ENCODE results near the gene GREB1L.
"Not testable (repeated sequence)": the region's sequence is repeated elsewhere in the genome, so short reads cannot be mapped to it uniquely, and the experiment has no call there.

Gene GREB1L

DNA sequence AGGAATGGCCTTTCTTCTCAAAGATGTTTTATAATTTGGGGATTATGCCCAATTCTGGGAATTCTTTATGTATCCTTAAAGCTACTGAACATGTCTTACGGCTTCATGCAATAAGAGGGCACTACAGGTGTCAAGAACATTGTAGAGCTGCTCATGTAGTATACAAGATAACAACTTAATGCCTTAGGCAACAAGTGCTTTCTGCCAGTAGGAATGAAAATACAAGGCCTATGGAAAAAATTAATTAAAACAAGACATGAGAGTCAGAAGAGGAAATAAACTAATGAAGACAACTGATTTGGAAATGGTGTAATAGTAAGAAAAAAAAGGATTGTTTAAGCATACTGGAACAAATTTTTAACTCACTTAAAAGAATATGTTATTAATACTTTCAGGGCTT lies 27.3 kb downstream of the GREB1L start:
- TF ChIP-seq, protein P1, sequence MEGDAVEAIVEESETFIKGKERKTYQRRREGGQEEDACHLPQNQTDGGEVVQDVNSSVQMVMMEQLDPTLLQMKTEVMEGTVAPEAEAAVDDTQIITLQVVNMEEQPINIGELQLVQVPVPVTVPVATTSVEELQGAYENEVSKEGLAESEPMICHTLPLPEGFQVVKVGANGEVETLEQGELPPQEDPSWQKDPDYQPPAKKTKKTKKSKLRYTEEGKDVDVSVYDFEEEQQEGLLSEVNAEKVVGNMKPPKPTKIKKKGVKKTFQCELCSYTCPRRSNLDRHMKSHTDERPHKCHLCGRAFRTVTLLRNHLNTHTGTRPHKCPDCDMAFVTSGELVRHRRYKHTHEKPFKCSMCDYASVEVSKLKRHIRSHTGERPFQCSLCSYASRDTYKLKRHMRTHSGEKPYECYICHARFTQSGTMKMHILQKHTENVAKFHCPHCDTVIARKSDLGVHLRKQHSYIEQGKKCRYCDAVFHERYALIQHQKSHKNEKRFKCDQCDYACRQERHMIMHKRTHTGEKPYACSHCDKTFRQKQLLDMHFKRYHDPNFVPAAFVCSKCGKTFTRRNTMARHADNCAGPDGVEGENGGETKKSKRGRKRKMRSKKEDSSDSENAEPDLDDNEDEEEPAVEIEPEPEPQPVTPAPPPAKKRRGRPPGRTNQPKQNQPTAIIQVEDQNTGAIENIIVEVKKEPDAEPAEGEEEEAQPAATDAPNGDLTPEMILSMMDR (IDR thresholded peaks at IDR 0.05; ENCODE audit: borderline replicate concordance, control extremely low read depth, extremely low read depth, insufficient read depth, missing control alignments) = no peak
- in situ Hi-C loops (cut with MboI; ENCODE audit: low sequenced_read_pairs, unreplicated experiment) = no loop called here
- DNase-seq (ENCODE audit: low spot score) = no peak

GRCh38 chr18:21270453-21270852 lies 28.4 kb downstream of the GREB1L start:
- in situ Hi-C loops (cut with MboI; ENCODE audit: low sequenced_read_pairs, unreplicated experiment) = no loop called here
- TF ChIP-seq, protein P1 (IDR thresholded peaks at IDR 0.05; ENCODE audit: borderline replicate concordance, control extremely low read depth, extremely low read depth, insufficient read depth, missing control alignments) = no peak
- no peak for DNase-seq (ENCODE audit: low spot score)

- no peak for DNase-seq (ENCODE audit: low spot score)
- TF ChIP-seq, protein P1 (IDR thresholded peaks at IDR 0.05; ENCODE audit: borderline replicate concordance, control extremely low read depth, extremely low read depth, insufficient read depth, missing control alignments) = no peak
- in situ Hi-C loops (cut with MboI; ENCODE audit: low sequenced_read_pairs, unreplicated experiment) = no loop called here
Observed at GRCh38 chr18:21272016-21272579, 30.1 kb downstream of the GREB1L start.

GRCh38 chr18:21273568-21273967 lies 31.5 kb downstream of the GREB1L start:
- TF ChIP-seq, protein P1 (IDR thresholded peaks at IDR 0.05; ENCODE audit: borderline replicate concordance, control extremely low read depth, extremely low read depth, insufficient read depth, missing control alignments) = no peak
- in situ Hi-C loops (cut with MboI; ENCODE audit: low sequenced_read_pairs, unreplicated experiment) = no loop called here
- no peak for DNase-seq (ENCODE audit: low spot score)

DNA sequence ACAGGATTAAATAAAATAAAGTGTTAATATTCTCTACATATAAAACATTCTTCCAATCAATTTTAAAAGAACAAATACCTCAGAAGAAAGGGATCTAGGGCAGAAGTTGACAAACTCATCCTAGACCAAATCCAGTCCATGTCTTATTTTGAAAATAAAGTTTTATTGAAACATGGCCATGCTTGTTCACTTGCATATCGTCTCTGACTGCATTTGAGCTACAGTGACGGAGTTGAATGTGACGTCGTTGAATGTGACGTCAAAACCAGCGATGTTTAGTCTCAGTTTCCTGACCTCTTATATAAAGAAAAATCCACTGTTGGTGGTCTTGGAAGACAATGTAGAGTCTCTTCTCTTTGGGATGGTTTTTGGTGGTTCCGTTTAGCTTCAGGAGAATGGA lies 33.6 kb downstream of the GREB1L start:
- TF ChIP-seq, protein P1 (IDR thresholded peaks at IDR 0.05; ENCODE audit: borderline replicate concordance, control extremely low read depth, extremely low read depth, insufficient read depth, missing control alignments) = no peak
- DNase-seq (ENCODE audit: low spot score) = no peak
- in situ Hi-C loops (cut with MboI; ENCODE audit: low sequenced_read_pairs, unreplicated experiment) = no loop called here

GRCh38 chr18:21277578-21277977 lies 35.5 kb downstream of the GREB1L start:
- in situ Hi-C loops (cut with MboI; ENCODE audit: low sequenced_read_pairs, unreplicated experiment) = no loop called here
- TF ChIP-seq, protein P1 (IDR thresholded peaks at IDR 0.05; ENCODE audit: borderline replicate concordance, control extremely low read depth, extremely low read depth, insufficient read depth, missing control alignments) = no peak
- DNase-seq (ENCODE audit: low spot score) = no peak

GRCh38 chr18:21278218-21278617 lies 36.2 kb downstream of the GREB1L start:
- in situ Hi-C loops (cut with MboI; ENCODE audit: low sequenced_read_pairs, unreplicated experiment); DNase-seq (ENCODE audit: low spot score): not testable (repeated sequence)

Data from GM13976 (cell line).